ENCODE measurements around the gene C16orf54. TPM values are rescaled to one million over a fixed set of nuclear protein-coding genes. Genes with fewer than 3 reads are reported as not detected.
"Not testable (repeated sequence)": the region's sequence is repeated elsewhere in the genome, so short reads cannot be mapped to it uniquely, and the experiment has no call there.

C16orf54 gene
- total and polyA plus RNA-seq, 10 of the 15 experiments (the other 5 are each of a cell fraction or from before 2014, with no cell fraction given): 2.1 to 13.3 (median 5.4) TPM

- BruUV-seq (replicated peaks); H3K27ac ChIP-seq (ENCODE audit: control insufficient read depth, insufficient read depth); H3K4me1 ChIP-seq (ENCODE audit: control insufficient read depth, insufficient read depth, low read length); H3K79me2 ChIP-seq (ENCODE audit: control insufficient read depth, insufficient read depth, low read length); H3K27me3 ChIP-seq (replicated peaks in 1 of 2; ENCODE audit: control insufficient read depth in 2 of 2, insufficient read depth in 2 of 2, low read length in 1 of 2); H3K9ac ChIP-seq (ENCODE audit: control insufficient read depth, insufficient read depth, low read length); in situ Hi-C loops (cut with MboI); H2AFZ ChIP-seq (ENCODE audit: control insufficient read depth, low read depth, low read length); DNase-seq (ENCODE audit: low read depth, low spot score); H3K36me3 ChIP-seq (ENCODE audit: control insufficient read depth in 2 of 2, insufficient read depth in 2 of 2, low read length in 1 of 2); H3K9me3 ChIP-seq (replicated peaks; ENCODE audit: control insufficient read depth, insufficient read depth, low read length); H3K4me3 ChIP-seq; H4K20me1 ChIP-seq (ENCODE audit: control insufficient read depth, insufficient read depth): not testable (repeated sequence)
- 34% methylated on average over 23 of the region's 24 CpGs for WGBS (ENCODE audit: insufficient coverage, insufficient replicate concordance, low lambda C conversion rate, missing lambda C conversion rate)
- ChIA-PET POLR2A (interaction anchor here (0.6 to 1.2 kb wide), 5 partner anchors 10 to 84 kb away, joined by 3 to 7 read pairs (median 3); no protein-coding TSS in a partner anchor), CTCF (interaction anchor here (0.6 to 3.5 kb wide), 15 partner anchors 8 to 146 kb away, joined by 3 to 20 read pairs (median 6); partner anchors contain the start of gene KIF22), SMC1A (ENCODE audit: uncharacterized antibody, unreplicated experiment) (interaction anchor here (0.6 to 2.1 kb wide), 11 partner anchors 10 to 127 kb away, joined by 3 to 10 read pairs (median 4); no protein-coding TSS in a partner anchor), RAD21 (ENCODE audit: unreplicated experiment) (interaction anchor here (0.9 to 2.7 kb wide), 8 partner anchors 8 to 127 kb away, joined by 3 to 12 read pairs (median 4); partner anchors contain the start of gene KIF22)
- TF ChIP-seq, protein P1, sequence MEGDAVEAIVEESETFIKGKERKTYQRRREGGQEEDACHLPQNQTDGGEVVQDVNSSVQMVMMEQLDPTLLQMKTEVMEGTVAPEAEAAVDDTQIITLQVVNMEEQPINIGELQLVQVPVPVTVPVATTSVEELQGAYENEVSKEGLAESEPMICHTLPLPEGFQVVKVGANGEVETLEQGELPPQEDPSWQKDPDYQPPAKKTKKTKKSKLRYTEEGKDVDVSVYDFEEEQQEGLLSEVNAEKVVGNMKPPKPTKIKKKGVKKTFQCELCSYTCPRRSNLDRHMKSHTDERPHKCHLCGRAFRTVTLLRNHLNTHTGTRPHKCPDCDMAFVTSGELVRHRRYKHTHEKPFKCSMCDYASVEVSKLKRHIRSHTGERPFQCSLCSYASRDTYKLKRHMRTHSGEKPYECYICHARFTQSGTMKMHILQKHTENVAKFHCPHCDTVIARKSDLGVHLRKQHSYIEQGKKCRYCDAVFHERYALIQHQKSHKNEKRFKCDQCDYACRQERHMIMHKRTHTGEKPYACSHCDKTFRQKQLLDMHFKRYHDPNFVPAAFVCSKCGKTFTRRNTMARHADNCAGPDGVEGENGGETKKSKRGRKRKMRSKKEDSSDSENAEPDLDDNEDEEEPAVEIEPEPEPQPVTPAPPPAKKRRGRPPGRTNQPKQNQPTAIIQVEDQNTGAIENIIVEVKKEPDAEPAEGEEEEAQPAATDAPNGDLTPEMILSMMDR (IDR thresholded peaks at IDR 0.05 in 2 of 3, conservative IDR thresholded peaks at IDR 0.05 in 1 of 3; ENCODE audit: control insufficient read depth in 2 of 3, extremely low read depth in 1 of 3, insufficient read depth in 1 of 3, low read depth in 3 of 3, low read length in 3 of 3): peak; percentile 47 to 76 (median 58); a peak in 5 of 6 replicates
- TF ChIP-seq RFX5 (IDR thresholded peaks at IDR 0.05; ENCODE audit: low read depth, low read length) (peak; percentile 46; the same call in 1 of the 2 replicates), NBN (IDR thresholded peaks at IDR 0.05) (0 out of 2 replicates have a peak, but pooled peaks have one; percentile 18), ATF7 (IDR thresholded peaks at IDR 0.05; ENCODE audit: low read depth) (peak; percentile 62), EED (IDR thresholded peaks at IDR 0.05; ENCODE audit: low read depth) (peak; percentile 32; the same call in 1 of the 2 replicates), ZNF24 (IDR thresholded peaks at IDR 0.05) (0 out of 2 replicates have a peak, but pooled peaks have one; percentile 14), CREM (IDR thresholded peaks at IDR 0.05; ENCODE audit: low read depth) (peak; percentile 78), IKZF1 (conservative IDR thresholded peaks at IDR 0.05) (peak; percentile 76), YY1 (IDR thresholded peaks at IDR 0.05; ENCODE audit: low read depth, low read length) (0 out of 2 replicates have a peak, but pooled peaks have one; percentile 14), RUNX3 (IDR thresholded peaks at IDR 0.05; ENCODE audit: low read length) (peak; percentile 28; the same call in 1 of the 2 replicates), CREB1 (IDR thresholded peaks at IDR 0.05; ENCODE audit: low read depth) (peak; percentile 69), SMC3 (IDR thresholded peaks at IDR 0.05; ENCODE audit: borderline replicate concordance, low read length) (peak; percentile 67), IKZF2 (IDR thresholded peaks at IDR 0.05) (peak; percentile 54 to 68), RAD21 (IDR thresholded peaks at IDR 0.05; ENCODE audit: insufficient read depth, low read depth, low read length) (peak; percentile 72)
- TF ChIP-seq, protein P2, sequence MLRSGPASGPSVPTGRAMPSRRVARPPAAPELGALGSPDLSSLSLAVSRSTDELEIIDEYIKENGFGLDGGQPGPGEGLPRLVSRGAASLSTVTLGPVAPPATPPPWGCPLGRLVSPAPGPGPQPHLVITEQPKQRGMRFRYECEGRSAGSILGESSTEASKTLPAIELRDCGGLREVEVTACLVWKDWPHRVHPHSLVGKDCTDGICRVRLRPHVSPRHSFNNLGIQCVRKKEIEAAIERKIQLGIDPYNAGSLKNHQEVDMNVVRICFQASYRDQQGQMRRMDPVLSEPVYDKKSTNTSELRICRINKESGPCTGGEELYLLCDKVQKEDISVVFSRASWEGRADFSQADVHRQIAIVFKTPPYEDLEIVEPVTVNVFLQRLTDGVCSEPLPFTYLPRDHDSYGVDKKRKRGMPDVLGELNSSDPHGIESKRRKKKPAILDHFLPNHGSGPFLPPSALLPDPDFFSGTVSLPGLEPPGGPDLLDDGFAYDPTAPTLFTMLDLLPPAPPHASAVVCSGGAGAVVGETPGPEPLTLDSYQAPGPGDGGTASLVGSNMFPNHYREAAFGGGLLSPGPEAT (IDR thresholded peaks at IDR 0.05; ENCODE audit: low read depth): 0 out of 2 replicates have a peak, but pooled peaks have one; percentile 21
- FAIRE-seq: peak; percentile 88
- ATAC-seq: peak; percentile 91
- intact Hi-C loops (cut with micrococcal nuclease; ENCODE audit: unreplicated experiment): loop anchor here (1.0 kb wide), 1 partner anchor 21 kb away; no protein-coding TSS in a partner anchor
- peak overlapping the region; percentile 60; the same call in 1 of the 2 replicates for H3K4me2 ChIP-seq (ENCODE audit: control insufficient read depth, insufficient read depth)
Observed at GRCh38 chr16:29721167-29721879, 24.5 kb downstream of the C16orf54 start.

All from GM12878 (cell line).